Trophoblast cell (in vitro differentiated cells and primary cell): ENCODE data around the gene MRPS11.
"Not testable (repeated sequence)": the region's sequence is repeated elsewhere in the genome, so short reads cannot be mapped to it uniquely, and the experiment has no call there.

ENCODE experiments used
- DNase-seq, 2 donors: peaks; one replicate each; pipeline ENCODE4 v3.0.0-alpha.2; 2016
- H2AFZ ChIP-seq: 2 replicates; pipeline ENCODE4 v1.6.1; 2013; ENCODE audit warnings: low read length, moderate library complexity, mild to moderate bottlenecking; ENCODE audit not compliant: insufficient read depth, poor library complexity
- H2AK5ac ChIP-seq: 2 replicates; pipeline ENCODE4 v1.6.1; 2013; ENCODE audit warnings: mild to moderate bottlenecking, low read length
- H2BK120ac ChIP-seq: 2 replicates; pipeline ENCODE4 v1.6.1; 2013; ENCODE audit warnings: low read length, mild to moderate bottlenecking, moderate library complexity; ENCODE audit not compliant: insufficient read depth, poor library complexity
- H2BK12ac ChIP-seq: 2 replicates; pipeline ENCODE4 v1.6.1; 2013; ENCODE audit warnings: mild to moderate bottlenecking, low read length, moderate library complexity
- H2BK5ac ChIP-seq: 2 replicates; pipeline ENCODE4 v1.6.1; 2013; ENCODE audit warnings: low read length, low read depth, moderate library complexity, mild to moderate bottlenecking; ENCODE audit not compliant: poor library complexity
- H3K14ac ChIP-seq: 2 replicates; pipeline ENCODE4 v1.6.1; 2013; ENCODE audit warnings: mild to moderate bottlenecking, low read length
- H3K18ac ChIP-seq: 2 replicates; pipeline ENCODE4 v1.6.1; 2013; ENCODE audit warnings: mild to moderate bottlenecking, low read length
- H3K23ac ChIP-seq: 2 replicates; pipeline ENCODE4 v1.6.1; 2013; ENCODE audit warnings: low read length
- H3K27ac ChIP-seq: 2 replicates; pipeline ENCODE4 v1.5.1; 2013; ENCODE audit warnings: low read depth, mild to moderate bottlenecking, inconsistent platforms, low read length, moderate library complexity
- H3K27me3 ChIP-seq: 2 replicates; pipeline ENCODE4 v1.6.1; 2013; ENCODE audit warnings: inconsistent platforms, mild to moderate bottlenecking, low read length, moderate library complexity; ENCODE audit not compliant: insufficient read depth
- H3K36me3 ChIP-seq, 2 experiments: 1 replicate in 1 of 2; 2 replicates in 1 of 2; pipeline ENCODE4 v1.6.1; 2013; ENCODE audit warnings: low read length in 2 of 2, mild to moderate bottlenecking in 2 of 2, moderate library complexity in 1 of 2; ENCODE audit not compliant: insufficient read depth in 2 of 2, control insufficient read depth in 1 of 2
- H3K4ac ChIP-seq: 2 replicates; pipeline ENCODE4 v1.6.1; 2013; ENCODE audit warnings: low read depth, mild to moderate bottlenecking, low read length, moderate library complexity
- H3K4me1 ChIP-seq, 2 experiments: 1 replicate in 1 of 2; 2 replicates in 1 of 2; pipeline ENCODE4 v1.6.1; 2013; ENCODE audit warnings: low read length in 2 of 2, mild to moderate bottlenecking in 2 of 2, moderate library complexity in 1 of 2; ENCODE audit not compliant: insufficient read depth in 2 of 2, control insufficient read depth in 1 of 2
- H3K4me2 ChIP-seq: 2 replicates; pipeline ENCODE4 v1.6.1; 2013; ENCODE audit warnings: inconsistent platforms, mild to moderate bottlenecking, low read length, moderate library complexity
- H3K4me3 ChIP-seq: 2 replicates; pipeline ENCODE4 v1.5.1; 2013; ENCODE audit warnings: mild to moderate bottlenecking, low read depth, low read length, inconsistent platforms
- H3K79me1 ChIP-seq: one replicate; pipeline ENCODE4 v1.6.1; 2013; ENCODE audit warnings: low read length
- H3K79me2 ChIP-seq: 2 replicates; pipeline ENCODE4 v1.6.1; 2013; ENCODE audit warnings: low read length, mild to moderate bottlenecking; ENCODE audit not compliant: control insufficient read depth, insufficient read depth, poor library complexity
- H3K9ac ChIP-seq: 2 replicates; pipeline ENCODE4 v1.6.1; 2013; ENCODE audit warnings: mild to moderate bottlenecking, low read length
- H3K9me3 ChIP-seq: 2 replicates; pipeline ENCODE4 v1.6.1; 2013; ENCODE audit warnings: low read depth, mild to moderate bottlenecking, control low read depth, inconsistent platforms, low read length; ENCODE audit not compliant: insufficient read depth
- H4K12ac ChIP-seq: 2 replicates; pipeline ENCODE4 v1.6.1; 2013; ENCODE audit warnings: low read depth, mild to moderate bottlenecking, low read length, moderate library complexity
- H4K8ac ChIP-seq: 2 replicates; pipeline ENCODE4 v1.6.1; 2013; ENCODE audit warnings: low read depth, mild to moderate bottlenecking, low read length, moderate library complexity
- H4K91ac ChIP-seq: one replicate; pipeline ENCODE4 v1.6.1; 2013; ENCODE audit warnings: low read depth, mild to moderate bottlenecking, low read length, moderate library complexity
- WGBS: extraction: QIAGEN DNeasy Blood & Tissue Kit; methylation state at CpG from one replicate; pipeline ENCODE4 v1.1.7; 2013; ENCODE audit warnings: missing lambda C conversion rate; ENCODE audit not compliant: insufficient read length, insufficient coverage; ENCODE audit errors: extremely low coverage; 5-methylcytosine and 5-hydroxymethylcytosine counted together

MRPS11 gene

DNA sequence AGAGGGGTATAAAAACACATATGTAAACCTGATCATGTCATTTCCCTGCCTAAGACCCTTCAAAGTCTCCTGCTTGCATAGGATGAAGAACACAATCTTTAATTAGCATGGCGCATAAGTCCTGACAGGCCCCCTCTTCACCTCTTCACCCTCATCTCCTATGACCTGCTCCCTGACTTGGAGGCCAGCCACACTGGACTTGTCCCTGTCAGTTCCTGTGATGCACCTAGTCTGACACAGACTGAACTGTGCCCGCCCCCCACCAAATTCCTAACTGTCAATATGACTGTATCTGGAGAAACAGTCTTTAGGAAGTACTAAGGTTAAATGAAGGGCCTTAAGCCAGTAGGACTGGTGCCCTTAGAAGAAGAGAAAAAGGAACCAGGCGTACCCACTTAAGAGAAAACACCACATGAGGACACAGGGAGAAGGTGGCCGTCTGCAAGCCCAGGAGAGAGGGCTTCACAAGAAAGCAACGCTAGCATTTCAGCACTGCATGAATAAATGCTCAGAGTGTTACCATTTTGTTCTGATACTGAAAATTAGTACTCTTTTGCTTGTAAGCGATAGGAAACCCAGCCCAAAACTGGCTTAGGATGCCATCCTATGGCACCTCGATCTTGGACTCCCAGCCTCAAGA lies 34.3 kb upstream of the MRPS11 start:
- Histone ChIP-seq H3K4ac (no peak overlapping the region), H3K36me3 (no peaks in the 10 kb centered on the region), H4K12ac (no peak overlapping the region), H3K4me1 (no peaks in the 10 kb centered on the region), H2BK5ac (no peak overlapping the region), H4K8ac (no peak overlapping the region), H4K91ac (no peak overlapping the region), H3K14ac (no peak overlapping the region), H3K27me3 (no peaks in the 10 kb centered on the region), H3K9ac (no peak overlapping the region), H3K18ac (no peak overlapping the region), H2BK120ac (no peak overlapping the region), H3K27ac (no peak overlapping the region), H3K79me1 (no peaks in the 10 kb centered on the region), H3K4me2 (no peak overlapping the region), H2AFZ (no peak overlapping the region), H2AK5ac (no peak overlapping the region), H3K23ac (no peak overlapping the region), H3K4me3 (no peak overlapping the region), H3K9me3 (peaks cover 1% of the 10 kb centered on the region), H2BK12ac (no peak overlapping the region), H3K79me2 (no peaks in the 10 kb centered on the region)
- WGBS = no CpG with 5 or more reads among the region's 7 CpGs
- no peak for DNase-seq

DNA sequence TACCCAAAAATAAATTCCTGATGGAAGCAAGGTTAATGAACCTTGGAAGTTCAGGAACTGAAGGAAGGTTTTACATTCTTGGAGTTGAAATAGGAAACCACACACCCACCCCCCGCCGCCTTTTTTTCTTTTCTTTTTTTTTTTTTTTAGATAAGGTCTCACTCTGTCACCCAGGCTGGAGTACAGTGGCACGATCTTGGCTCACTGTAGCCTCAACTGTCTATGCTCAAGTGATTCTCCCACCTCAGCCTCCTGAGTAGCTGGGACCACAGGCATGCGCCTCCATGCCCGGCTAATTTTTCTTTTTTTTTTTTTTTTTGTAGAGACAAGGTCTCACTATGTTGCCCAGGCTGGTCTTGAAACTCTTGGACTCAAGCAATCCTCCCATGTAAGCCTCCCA lies 33.4 kb upstream of the MRPS11 start:
- not testable (repeated sequence) for H3K36me3 ChIP-seq, H3K9me3 ChIP-seq, H2BK12ac ChIP-seq, H2BK120ac ChIP-seq, H3K27me3 ChIP-seq, H4K12ac ChIP-seq, H2AK5ac ChIP-seq, H3K79me2 ChIP-seq, H3K14ac ChIP-seq, H2BK5ac ChIP-seq, H3K79me1 ChIP-seq, H4K8ac ChIP-seq, H4K91ac ChIP-seq, H3K9ac ChIP-seq, H3K4ac ChIP-seq, H3K23ac ChIP-seq, H3K18ac ChIP-seq, DNase-seq, H3K27ac ChIP-seq, H2AFZ ChIP-seq, H3K4me2 ChIP-seq, H3K4me3 ChIP-seq, H3K4me1 ChIP-seq
- no CpG with 5 or more reads among the region's 5 CpGs for WGBS

DNA sequence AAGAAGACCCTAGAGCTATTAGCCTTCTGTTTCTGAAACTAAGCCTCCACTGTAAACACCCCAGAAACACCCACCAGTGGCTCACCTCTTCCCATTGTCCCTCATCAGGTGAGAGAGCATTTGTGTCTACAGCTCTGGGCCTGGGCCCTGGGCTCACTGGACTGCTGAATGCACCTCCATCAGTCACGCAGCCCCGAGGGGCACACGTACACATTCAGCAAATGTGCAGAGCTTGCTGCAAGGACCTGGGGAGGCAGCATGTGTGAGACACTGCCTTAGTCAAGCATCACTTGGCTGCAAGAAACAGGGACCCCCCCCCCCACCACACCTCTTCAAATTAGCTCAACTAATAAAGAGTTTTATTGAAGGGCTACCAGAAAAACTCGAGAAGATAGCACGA lies 29.3 kb upstream of the MRPS11 start:
- Histone ChIP-seq H3K4ac (no peak overlapping the region), H4K12ac (no peak overlapping the region), H3K27me3 (no peaks in the 10 kb centered on the region), H3K9me3 (peaks cover 1% of the 10 kb centered on the region), H3K27ac (no peak overlapping the region), H3K79me1 (peaks cover 2% of the 10 kb centered on the region), H2BK120ac (no peak overlapping the region), H2AFZ (no peak overlapping the region), H2BK5ac (no peak overlapping the region), H3K18ac (no peak overlapping the region), H3K9ac (no peak overlapping the region), H3K23ac (no peak overlapping the region), H4K91ac (no peak overlapping the region), H4K8ac (no peak overlapping the region), H3K36me3 (no peaks in the 10 kb centered on the region), H3K14ac (no peak overlapping the region), H2AK5ac (no peak overlapping the region), H3K4me3 (no peak overlapping the region), H2BK12ac (no peak overlapping the region), H3K4me1 (peaks cover 4 to 7% of the 10 kb centered on the region in 2 experiments), H3K4me2 (no peak overlapping the region), H3K79me2 (no peaks in the 10 kb centered on the region)
- no CpG with 5 or more reads among the region's 5 CpGs for WGBS
- DNase-seq = no peak

DNA sequence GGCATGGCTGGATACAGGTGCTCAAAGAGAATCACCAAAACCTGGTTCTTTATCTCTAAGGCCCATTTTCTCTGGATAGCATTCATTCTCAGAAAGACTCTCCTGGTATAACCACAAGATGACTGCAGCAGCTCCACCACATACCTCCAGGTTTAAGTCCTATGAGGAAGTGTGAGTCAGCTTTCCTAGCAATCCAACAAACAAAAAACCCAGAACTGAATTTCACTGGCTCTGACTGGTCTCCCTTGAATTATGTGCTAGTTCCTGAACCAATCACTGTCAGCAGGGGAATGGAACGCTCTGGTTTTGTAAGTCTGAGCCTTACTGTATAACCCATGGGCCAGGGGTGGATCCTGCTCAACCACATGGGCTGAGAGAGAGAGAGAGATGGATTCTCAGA lies 27.5 kb upstream of the MRPS11 start:
- no peak overlapping the region for H3K14ac ChIP-seq
- H3K79me1 ChIP-seq = peaks cover 2% of the 10 kb centered on the region
- no peak overlapping the region for H2BK5ac ChIP-seq
- no peak overlapping the region for H2BK12ac ChIP-seq
- no peak overlapping the region for H3K9ac ChIP-seq
- no peak overlapping the region for H4K12ac ChIP-seq
- peaks cover 4 to 7% of the 10 kb centered on the region in 2 experiments for H3K4me1 ChIP-seq
- H2AK5ac ChIP-seq = no peak overlapping the region
- H3K18ac ChIP-seq = no peak overlapping the region
- whole genome bisulfite sequencing = no CpG with 5 or more reads among the region's 1 CpG
- H3K36me3 ChIP-seq = no peaks in the 10 kb centered on the region
- H2BK120ac ChIP-seq = no peak overlapping the region
- H3K9me3 ChIP-seq = peaks cover 1% of the 10 kb centered on the region
- H3K4me3 ChIP-seq = no peak overlapping the region
- peak in 1 of 2 donors; percentile 4 for DNase-seq
- no peak overlapping the region for H3K4ac ChIP-seq
- H3K27ac ChIP-seq = no peak overlapping the region
- H3K23ac ChIP-seq = no peak overlapping the region
- H4K91ac ChIP-seq = no peak overlapping the region
- H3K79me2 ChIP-seq = no peaks in the 10 kb centered on the region
- H2AFZ ChIP-seq = no peak overlapping the region
- peak overlapping the region; percentile 4 for H3K4me2 ChIP-seq
- no peaks in the 10 kb centered on the region for H3K27me3 ChIP-seq
- H4K8ac ChIP-seq = no peak overlapping the region
